Muscle of back (tissue), 13 donors: ENCODE data around the gene GGTLC2. TPM values are rescaled to one million over a fixed set of nuclear protein-coding genes. Genes with fewer than 3 reads are reported as not detected.
A peak's percentile ranks its signal among the peaks of the same experiment; 100 is the strongest.
"Not testable (repeated sequence)": the region's sequence is repeated elsewhere in the genome, so short reads cannot be mapped to it uniquely, and the experiment has no call there.

Experiments used
- DNase-seq, 3 donors: peaks; one replicate each; pipeline versions ENCODE4 v3.0.0 to v3.0.0-alpha.2; 2013
- long read RNA-seq, 9 donors: transcript quantifications; one replicate each; lab custom pipeline, GENCODE V29; 2026
- polyA plus RNA-seq, 10 donors: library from polyadenylated mRNA; unstranded; fragments of 120-200 nt; gene quantifications; one replicate each; pipeline ENCODE4 v1.2.1, GENCODE V29; 2013; ENCODE audit not compliant: insufficient read length in 10 of 10

GGTLC2 gene
- not detected for polyA plus RNA-seq
- long read RNA-seq, donor 1, result 0 reads
- long read RNA-seq, donor 2, result 0 reads
- long read RNA-seq, donor 3, result 0 reads
- long read RNA-seq, donor 4, result 0 reads
- long read RNA-seq, donor 5, result 0 reads
- long read RNA-seq, donor 6, result 0 reads
- long read RNA-seq, donor 7, result 0 reads
- long read RNA-seq, donor 8, result 0 reads
- long read RNA-seq, donor 9, result 0 reads

GRCh38 chr22:22644314-22644713 is at the start of gene GGTLC2:
Gene GGTLC2, plus strand, starts transcription at chr22:22644614. Its CDS starts 1,732 bp downstream, at chr22:22646346.
- DNase-seq, result not testable (repeated sequence)

GRCh38 chr22:22595001-22595835 is 49.2 kb upstream of the GGTLC2 start:
- DNase-seq, result no peak

DNA sequence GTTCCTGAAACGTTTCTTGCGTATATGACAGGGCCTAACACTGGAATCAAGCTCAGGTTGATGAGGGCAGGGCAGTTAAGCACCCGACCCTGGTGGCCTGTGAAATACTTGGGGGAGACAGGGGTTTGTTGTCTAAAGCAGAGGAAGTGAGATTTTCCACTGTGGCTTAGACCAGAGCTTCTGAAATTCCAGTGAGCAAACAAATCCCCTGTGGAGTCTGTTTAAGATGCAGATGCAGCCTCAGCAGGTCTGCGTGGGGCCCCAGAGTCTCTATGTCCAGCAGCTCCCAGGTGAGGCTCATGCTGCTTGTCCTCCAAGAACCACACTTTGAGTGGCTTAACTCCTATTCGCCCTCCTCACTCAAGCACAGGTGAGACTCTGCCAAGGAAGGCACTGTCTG is 46.3 kb upstream of the GGTLC2 start:
- DNase-seq, result no peak

DNA sequence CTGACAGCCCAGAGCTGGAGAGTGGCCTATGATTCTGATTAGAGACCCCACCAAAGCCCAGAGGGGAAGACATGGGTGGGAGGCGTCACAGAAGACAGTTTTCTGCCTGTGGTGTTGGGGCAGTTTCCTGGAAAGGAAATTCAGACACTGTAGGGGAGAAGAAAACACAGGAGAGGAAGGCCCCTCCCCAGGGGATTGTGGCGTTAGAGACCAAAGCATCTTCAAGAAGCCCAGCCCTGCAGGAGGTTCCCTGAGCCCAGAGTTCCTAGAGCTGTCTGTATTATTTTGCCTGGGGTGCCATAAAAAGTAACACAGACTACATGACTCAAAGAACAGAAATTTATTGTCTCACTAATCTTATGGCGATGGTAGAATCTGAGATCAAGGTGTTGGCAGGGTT is 45.2 kb upstream of the GGTLC2 start:
- DNase-seq, result no peak

- DNase-seq, result peak; percentile 15 to 31 (median 29)
Measured at GRCh38 chr22:22600531-22601261, 43.7 kb upstream of the GGTLC2 start.

- DNase-seq, result no peak
Measured at GRCh38 chr22:22603470-22603947, 40.9 kb upstream of the GGTLC2 start.

DNA sequence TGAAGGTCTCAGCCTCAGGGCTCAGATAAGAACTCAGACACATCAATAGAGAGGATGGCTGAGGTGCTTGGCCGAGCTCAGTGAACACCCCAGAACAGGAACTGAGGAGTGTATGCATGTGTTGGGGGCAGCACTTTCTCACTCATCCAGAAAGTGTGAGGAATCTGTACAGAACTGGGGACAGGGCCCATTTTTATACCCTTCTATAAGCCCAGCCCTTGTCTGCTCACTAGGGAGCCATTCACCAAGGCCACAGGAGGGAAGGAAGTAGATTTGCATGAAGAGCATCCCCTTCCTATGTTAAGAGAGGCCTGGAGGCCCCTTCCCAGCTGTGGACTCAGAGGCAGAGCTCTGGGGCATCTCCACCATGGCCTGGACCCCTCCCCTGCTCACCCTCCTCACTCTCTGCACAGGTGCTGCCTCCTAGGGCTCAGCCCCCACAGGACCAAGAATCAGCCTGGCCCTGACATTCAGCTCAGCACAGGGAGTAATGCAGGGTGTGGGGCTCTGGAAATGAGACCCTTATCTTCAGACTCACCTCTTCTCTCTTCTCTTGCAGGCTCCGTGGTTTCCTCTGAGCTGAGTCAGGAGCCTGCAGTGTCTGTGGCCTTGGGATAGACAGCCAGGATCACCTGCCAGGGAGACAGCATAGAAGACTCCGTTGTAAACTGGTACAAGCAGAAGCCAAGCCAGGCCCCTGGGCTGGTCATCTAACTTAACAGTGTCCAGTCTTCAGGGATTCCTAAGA is 39.9 kb upstream of the GGTLC2 start:
- DNase-seq, result no peak

DNA sequence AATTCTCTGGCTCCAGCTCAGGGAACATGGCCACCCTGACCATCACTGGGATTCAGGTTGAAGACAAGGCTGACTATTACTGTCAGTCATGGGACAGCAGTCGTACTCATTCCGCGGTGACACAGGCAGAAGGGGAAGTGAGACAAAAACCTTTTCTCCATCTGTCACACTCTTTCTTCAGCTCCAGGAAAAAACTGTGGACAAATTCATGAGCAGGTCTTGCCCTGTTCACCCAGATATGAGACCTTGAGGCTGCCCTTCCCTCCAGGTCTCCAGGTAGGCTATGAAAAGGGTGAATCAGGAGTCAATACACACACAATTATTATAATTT is 39.4 kb upstream of the GGTLC2 start:
- DNase-seq, result no peak

DNA sequence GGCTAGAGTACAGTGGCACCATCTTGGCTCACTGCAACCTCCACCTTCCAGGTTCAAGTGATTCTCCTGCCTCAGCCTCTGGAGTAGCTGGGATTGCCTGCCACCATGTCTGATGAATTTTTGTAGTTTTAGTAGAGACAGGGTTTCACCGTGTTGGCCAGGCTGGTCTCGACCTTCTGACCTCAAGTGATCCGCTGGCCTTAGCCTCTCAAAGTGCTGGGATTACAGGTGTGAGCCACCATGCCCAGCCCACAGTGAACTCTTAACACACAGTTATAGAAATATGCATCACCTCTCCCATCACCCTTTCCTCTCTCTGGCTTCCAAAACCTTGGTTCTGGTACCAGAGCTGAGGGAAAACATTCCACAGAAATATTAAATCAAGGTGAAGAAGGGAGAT is 36.4 kb upstream of the GGTLC2 start:
- DNase-seq, result not testable (repeated sequence)

- peak; percentile 15 to 38 (median 34) for DNase-seq
Measured at GRCh38 chr22:22609291-22609690, 35.1 kb upstream of the GGTLC2 start.

GRCh38 chr22:22612516-22612915 is 31.9 kb upstream of the GGTLC2 start:
- DNase-seq, result no peak

- DNase-seq, result no peak
Measured at GRCh38 chr22:22614065-22614464, 30.3 kb upstream of the GGTLC2 start.

- DNase-seq, result no peak
Measured at GRCh38 chr22:22616636-22617035, 27.8 kb upstream of the GGTLC2 start.

DNA sequence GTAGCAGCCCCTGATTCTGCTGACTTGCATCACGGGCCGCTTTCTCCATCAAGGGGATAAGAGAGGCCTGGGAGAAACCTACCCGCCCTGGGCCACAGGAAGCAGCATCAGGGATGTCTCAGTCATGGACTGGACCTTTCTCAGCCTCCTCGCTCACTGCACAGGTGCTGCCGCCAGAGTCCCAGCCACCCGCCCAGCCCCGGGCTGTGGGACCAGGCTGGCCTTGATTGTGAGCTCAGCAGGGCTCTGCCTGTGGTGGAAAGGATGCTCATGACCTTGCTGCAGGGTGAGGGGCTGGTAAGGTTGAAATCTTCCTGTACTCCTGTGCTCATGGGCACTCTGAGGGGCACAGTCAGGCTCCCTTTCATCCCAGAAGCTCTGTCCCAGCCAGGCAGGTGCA is 26.0 kb upstream of the GGTLC2 start:
- DNase-seq, result no peak

GRCh38 chr22:22618923-22619322 is 25.5 kb upstream of the GGTLC2 start:
- DNase-seq, result no peak

GRCh38 chr22:22619765-22620414 is 24.5 kb upstream of the GGTLC2 start:
- no peak for DNase-seq

GRCh38 chr22:22628546-22629495 is 15.6 kb upstream of the GGTLC2 start:
- not testable (repeated sequence) for DNase-seq

DNA sequence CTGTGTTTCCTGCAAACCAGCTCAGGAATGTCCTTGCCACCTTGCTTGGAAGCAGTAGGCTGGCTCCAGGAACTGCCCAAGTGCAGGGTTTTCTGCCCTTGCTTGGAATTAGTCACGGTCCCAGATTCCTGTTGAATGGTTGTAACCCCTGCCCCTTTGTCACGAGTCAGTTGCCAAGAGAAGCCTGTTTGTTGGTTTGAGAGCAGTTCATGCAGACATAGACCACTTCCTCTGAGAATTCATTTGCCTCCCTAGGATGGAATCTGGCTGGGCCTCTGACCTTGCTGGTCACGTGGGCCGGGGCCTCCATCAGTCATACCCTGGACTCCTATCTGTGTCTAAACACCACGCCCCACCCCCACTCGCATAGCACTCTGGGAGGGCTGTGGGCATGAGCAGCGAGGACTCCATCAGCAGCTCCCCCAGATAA is 13.2 kb upstream of the GGTLC2 start:
- DNase-seq, result not testable (repeated sequence)

- DNase-seq, result not testable (repeated sequence)
Measured at GRCh38 chr22:22632226-22632625, 12.2 kb upstream of the GGTLC2 start.

DNA sequence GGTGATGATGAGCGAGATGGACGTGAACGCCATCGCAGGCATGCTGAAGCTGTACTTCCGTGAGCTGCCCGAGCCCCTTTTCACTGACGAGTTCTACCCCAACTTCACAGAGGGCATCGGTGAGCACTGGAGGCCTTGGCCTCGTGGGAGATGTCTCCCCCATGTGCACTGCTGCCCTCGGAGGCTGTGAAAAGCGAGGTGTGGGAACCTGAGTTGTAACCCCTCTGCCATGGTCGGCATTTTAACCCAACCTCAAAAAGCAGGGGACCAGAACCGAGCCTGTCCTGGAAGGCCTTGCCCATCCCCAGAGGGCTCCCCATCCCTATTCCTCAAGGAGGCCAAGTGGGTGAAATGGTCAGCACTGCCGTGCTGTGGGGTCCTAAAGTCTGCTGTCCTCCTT is 10.9 kb upstream of the GGTLC2 start:
- DNase-seq, result not testable (repeated sequence)
